Activated CD4-positive, alpha-beta T cell treated with anti-CD3 and anti-CD28 coated beads, Interleukin-10, Interleukin-2, amounts not matched to agents 100 ng/mL and 50 ng/mL, durations not matched to agents 16 hours and 8 hours (primary cell): ENCODE data around the gene UGT2A2.

Source experiments
- DNase-seq: peaks from one replicate; pipeline ENCODE4 v3.0.0-alpha.2; 2020

Gene UGT2A2

GRCh38 chr4:69568787-69569186, 70.7 kb downstream of the UGT2A2 start:
- no peak for DNase-seq

- no peak for DNase-seq
These were observed 76.0 kb downstream of the UGT2A2 start for GRCh38 chr4:69563424-69563823.

GRCh38 chr4:69549651-69550050, 89.8 kb downstream of the UGT2A2 start:
- no peak for DNase-seq

GRCh38 chr4:69546134-69546765, 93.2 kb downstream of the UGT2A2 start:
- no peak for DNase-seq
